DOHH2 (cell line): Measurements from ENCODE around the gene TRIP10.
A peak's percentile ranks its signal among the peaks of the same experiment; 100 is the strongest.
"Not testable (repeated sequence)": the region's sequence is repeated elsewhere in the genome, so short reads cannot be mapped to it uniquely, and the experiment has no call there.

Experiments used
- H3F3A ChIP-seq: fragments of 200-600 bp; sonication (generic), shearing (Covaris generic); 2 replicates; pipeline ENCODE4 v1.6.0; 2016; ENCODE audit warnings: antibody characterized with exemption, mild to moderate bottlenecking; ENCODE audit not compliant: control insufficient read depth, insufficient read depth
- H3K27ac ChIP-seq: fragments of 200-600 bp; sonication (generic); 2 replicates; pipeline ENCODE4 v1.5.1; 2014; ENCODE audit warnings: low read depth, mild to moderate bottlenecking, low read length, moderate library complexity
- H3K27me3 ChIP-seq: fragments of 200-600 bp; sonication (generic); 2 replicates; pipeline ENCODE4 v1.6.1; 2014; ENCODE audit warnings: mild to moderate bottlenecking, low read length, mixed read lengths; ENCODE audit not compliant: control insufficient read depth
- H3K36me3 ChIP-seq: fragments of 200-600 bp; sonication (generic); 2 replicates; pipeline ENCODE4 v1.6.1; 2014; ENCODE audit warnings: mild to moderate bottlenecking, low read length, moderate library complexity, mixed read lengths; ENCODE audit not compliant: control insufficient read depth
- H3K4me1 ChIP-seq: fragments of 200-600 bp; sonication (generic); 2 replicates; pipeline ENCODE4 v1.6.1; 2014; ENCODE audit warnings: mild to moderate bottlenecking, low read length, mixed read lengths; ENCODE audit not compliant: control insufficient read depth
- H3K4me2 ChIP-seq: fragments of 200-600 bp; sonication (generic); 2 replicates; pipeline ENCODE4 v1.6.0; 2014; ENCODE audit warnings: mild to moderate bottlenecking, low read length, moderate library complexity
- H3K4me3 ChIP-seq: fragments of 200-600 bp; sonication (generic); 2 replicates; pipeline ENCODE4 v1.5.1; 2014; ENCODE audit warnings: mild to moderate bottlenecking, low read length, mixed read lengths
- H3K79me2 ChIP-seq: fragments of 200-600 bp; sonication (generic); 2 replicates; pipeline ENCODE4 v1.6.1; 2014; ENCODE audit warnings: mild to moderate bottlenecking, low read length, mixed read lengths; ENCODE audit not compliant: control insufficient read depth
- H3K9me2 ChIP-seq: fragments of 200-600 bp; sonication (generic); replicated peaks from 2 replicates; pipeline ENCODE4 v1.6.1; 2014; ENCODE audit warnings: mild to moderate bottlenecking, low read length, mixed read lengths; ENCODE audit not compliant: control insufficient read depth
- H3K9me3 ChIP-seq: fragments of 200-600 bp; sonication (generic); 2 replicates; pipeline ENCODE4 v1.6.1; 2014; ENCODE audit warnings: antibody characterized with exemption, low read length, mixed read lengths; ENCODE audit not compliant: control insufficient read depth, insufficient read depth
- H4K20me1 ChIP-seq: fragments of 200-600 bp; sonication (generic); 2 replicates; pipeline ENCODE4 v1.6.0; 2014; ENCODE audit warnings: low read depth, mild to moderate bottlenecking, antibody characterized with exemption, low read length, moderate library complexity; ENCODE audit not compliant: control insufficient read depth, insufficient read depth
- CTCF ChIP-seq: fragments of 200-600 bp; sonication (generic); IDR thresholded peaks from one replicate; pipeline ENCODE4 v1.5.1; 2014; ENCODE audit warnings: antibody characterized with exemption, mild to moderate bottlenecking, low read depth, low read length; ENCODE audit not compliant: poor library complexity, severe bottlenecking
- EZH2phosphoT487 ChIP-seq: fragments of 200-600 bp; sonication (generic); IDR thresholded peaks from 2 replicates; pipeline ENCODE4 v1.6.1; 2017; ENCODE audit warnings: borderline replicate concordance, mild to moderate bottlenecking, antibody characterized with exemption, low read length, moderate library complexity, mixed read lengths

The TRIP10 gene

GRCh38 chr19:6760606-6761005, 21.1 kb downstream of the TRIP10 start:
- no peaks in the 10 kb centered on the region for H4K20me1 ChIP-seq
- no peak overlapping the region for H3K4me3 ChIP-seq
- H3K4me1 ChIP-seq = peaks cover 3% of the 10 kb centered on the region; the same call in 1 of the 2 replicates
- no peaks in the 10 kb centered on the region for H3F3A ChIP-seq
- TF ChIP-seq EZH2phosphoT487 (no peak), CTCF (no peak)
- no peaks in the 10 kb centered on the region for H3K9me2 ChIP-seq
- peaks cover 7% of the 10 kb centered on the region; the same call in 1 of the 2 replicates for H3K9me3 ChIP-seq
- H3K27ac ChIP-seq = no peak overlapping the region
- H3K27me3 ChIP-seq = no peaks in the 10 kb centered on the region
- peaks cover 9% of the 10 kb centered on the region for H3K36me3 ChIP-seq
- H3K4me2 ChIP-seq = no peak overlapping the region
- no peaks in the 10 kb centered on the region for H3K79me2 ChIP-seq

GRCh38 chr19:6761053-6761676, 21.7 kb downstream of the TRIP10 start:
- Histone ChIP-seq H3K9me2 (no peaks in the 10 kb centered on the region), H3K36me3 (peaks cover 9% of the 10 kb centered on the region), H3K4me2 (no peak overlapping the region; the same call in 1 of the 2 replicates), H3K27ac (no peak overlapping the region), H3K27me3 (no peaks in the 10 kb centered on the region), H3K9me3 (peaks cover 7% of the 10 kb centered on the region; the same call in 1 of the 2 replicates), H3K4me3 (0 out of 2 replicates have a peak overlapping the region, but pooled peaks have one; percentile 11), H3K4me1 (peaks cover 9% of the 10 kb centered on the region), H3K79me2 (peaks cover 1% of the 10 kb centered on the region; the same call in 1 of the 2 replicates), H3F3A (no peaks in the 10 kb centered on the region), H4K20me1 (no peaks in the 10 kb centered on the region)
- no peak for TF ChIP-seq EZH2phosphoT487
- no peak for TF ChIP-seq CTCF

GRCh38 chr19:6762253-6762797, 22.8 kb downstream of the TRIP10 start:
- not testable (repeated sequence) for H3K36me3 ChIP-seq, H3K27ac ChIP-seq, H3K9me2 ChIP-seq, H3K4me3 ChIP-seq, H3K27me3 ChIP-seq, H3F3A ChIP-seq, H4K20me1 ChIP-seq, H3K9me3 ChIP-seq, H3K79me2 ChIP-seq, H3K4me2 ChIP-seq
- peaks cover 17% of the 10 kb centered on the region for H3K4me1 ChIP-seq

GRCh38 chr19:6765738-6766356, 26.4 kb downstream of the TRIP10 start:
- peaks cover 32% of the 10 kb centered on the region for H3K4me1 ChIP-seq
- peak overlapping the region; percentile 78 for H3K4me3 ChIP-seq
- H3F3A ChIP-seq = peaks cover 6% of the 10 kb centered on the region
- H3K36me3 ChIP-seq = peaks cover 4% of the 10 kb centered on the region
- H3K27me3 ChIP-seq = no peaks in the 10 kb centered on the region
- H3K4me2 ChIP-seq = peak overlapping the region; percentile 75
- TF ChIP-seq CTCF (no peak), EZH2phosphoT487 (no peak)
- peaks cover 4% of the 10 kb centered on the region; the same call in 1 of the 2 replicates for H3K9me3 ChIP-seq
- H4K20me1 ChIP-seq = no peaks in the 10 kb centered on the region
- no peak overlapping the region for H3K27ac ChIP-seq
- H3K79me2 ChIP-seq = peaks cover 7% of the 10 kb centered on the region; the same call in 1 of the 2 replicates
- no peaks in the 10 kb centered on the region for H3K9me2 ChIP-seq
